Measurements from ENCODE around the gene CAMK2D. TPM values are rescaled to one million over a fixed set of nuclear protein-coding genes. Genes with fewer than 3 reads are reported as not detected.

CAMK2D gene
- total and polyA plus RNA-seq, 10 donors: 5.9 to 44.2 (median 33.3) TPM

- Histone ChIP-seq H3K27me3 (replicated peaks in 1 of 7) (no peaks in the 10 kb centered on the region), H3K4me3 (no peak overlapping the region), H3K4me1 (peaks cover 0 to 55% (median 13%) of the 10 kb centered on the region in 6 donors), H3K9me3 (no peaks in the 10 kb centered on the region), H3K27ac (no peak overlapping the region), H3K36me3 (no peaks in the 10 kb centered on the region)
- 78 to 89% (median 81%) methylated on average over 2 of the region's 2 CpGs for WGBS, 5 donors
- intact Hi-C loops (cut with DNase I; ENCODE audit: low total_unique reads): no loop called here
- DNase-seq: no peak
- TF ChIP-seq POLR2A (IDR thresholded peaks at IDR 0.05) (no peak), POLR2AphosphoS5 (IDR thresholded peaks at IDR 0.05) (no peak), CTCF (IDR thresholded peaks at IDR 0.05 in 8 of 11, conservative IDR thresholded peaks at IDR 0.05 in 3 of 11) (no peak)
Measured at GRCh38 chr4:113614414-113614813, 147.1 kb downstream of the CAMK2D start.

- Histone ChIP-seq H3K4me3 (no peak overlapping the region), H3K27me3 (replicated peaks in 1 of 7) (no peaks in the 10 kb centered on the region), H3K27ac (no peak overlapping the region), H3K4me1 (peaks cover 0 to 49% (median 13%) of the 10 kb centered on the region in 6 donors), H3K36me3 (peaks cover 0 to 6% (median 0%) of the 10 kb centered on the region in 6 donors), H3K9me3 (no peaks in the 10 kb centered on the region)
- DNase-seq: no peak
- intact Hi-C loops (cut with DNase I; ENCODE audit: low total_unique reads): no loop called here
- TF ChIP-seq CTCF (IDR thresholded peaks at IDR 0.05 in 8 of 11, conservative IDR thresholded peaks at IDR 0.05 in 3 of 11) (no peak), POLR2A (IDR thresholded peaks at IDR 0.05) (no peak), POLR2AphosphoS5 (IDR thresholded peaks at IDR 0.05) (no peak)
- WGBS, 5 donors: 92 to 98% (median 96%) methylated on average over 4 of the region's 4 CpGs
Measured at GRCh38 chr4:113613503-113613902, 148.0 kb downstream of the CAMK2D start.

GRCh38 chr4:113610537-113610936, 151.0 kb downstream of the CAMK2D start:
- Histone ChIP-seq H3K27me3 (replicated peaks in 1 of 7) (no peaks in the 10 kb centered on the region), H3K9me3 (no peaks in the 10 kb centered on the region), H3K36me3 (peaks cover 0 to 20% (median 0%) of the 10 kb centered on the region in 6 donors), H3K27ac (no peak overlapping the region), H3K4me1 (peaks cover 0 to 52% (median 4%) of the 10 kb centered on the region in 6 donors), H3K4me3 (no peak overlapping the region)
- TF ChIP-seq CTCF (IDR thresholded peaks at IDR 0.05 in 8 of 11, conservative IDR thresholded peaks at IDR 0.05 in 3 of 11) (no peak), POLR2AphosphoS5 (IDR thresholded peaks at IDR 0.05) (no peak), POLR2A (IDR thresholded peaks at IDR 0.05) (no peak)
- no peak for DNase-seq
- intact Hi-C loops (cut with DNase I; ENCODE audit: low total_unique reads): no loop called here
- WGBS, 5 donors: 92 to 98% (median 96%) methylated on average over 3 of the region's 3 CpGs

- no peak overlapping the region for H3K4me3 ChIP-seq
- H3K36me3 ChIP-seq: peaks cover 0 to 20% (median 0%) of the 10 kb centered on the region in 6 donors
- H3K27ac ChIP-seq: no peak overlapping the region
- no peaks in the 10 kb centered on the region for H3K9me3 ChIP-seq
- WGBS, 5 donors: 49 to 79% (median 75%) methylated on average over 1 of the region's 1 CpG
- peaks cover 0 to 44% (median 2%) of the 10 kb centered on the region in 6 donors for H3K4me1 ChIP-seq
- no peaks in the 10 kb centered on the region for H3K27me3 ChIP-seq (replicated peaks in 1 of 7)
- TF ChIP-seq POLR2A (IDR thresholded peaks at IDR 0.05): no peak
- no peak for TF ChIP-seq POLR2AphosphoS5 (IDR thresholded peaks at IDR 0.05)
- TF ChIP-seq CTCF (IDR thresholded peaks at IDR 0.05 in 8 of 11, conservative IDR thresholded peaks at IDR 0.05 in 3 of 11): no peak
- intact Hi-C loops (cut with DNase I; ENCODE audit: low total_unique reads): no loop called here
- DNase-seq: no peak
Measured at GRCh38 chr4:113607998-113608397, 153.5 kb downstream of the CAMK2D start.
